GM19240 (cell line): ENCODE measurements around the gene SUN3.
"Not testable (repeated sequence)": the region's sequence is repeated elsewhere in the genome, so short reads cannot be mapped to it uniquely, and the experiment has no call there.

ENCODE experiments used
- DNase-seq: peaks from one replicate; pipeline ENCODE4 v3.0.0; 2011; ENCODE audit warnings: low spot score; ENCODE audit not compliant: insufficient read length

SUN3 gene

DNA sequence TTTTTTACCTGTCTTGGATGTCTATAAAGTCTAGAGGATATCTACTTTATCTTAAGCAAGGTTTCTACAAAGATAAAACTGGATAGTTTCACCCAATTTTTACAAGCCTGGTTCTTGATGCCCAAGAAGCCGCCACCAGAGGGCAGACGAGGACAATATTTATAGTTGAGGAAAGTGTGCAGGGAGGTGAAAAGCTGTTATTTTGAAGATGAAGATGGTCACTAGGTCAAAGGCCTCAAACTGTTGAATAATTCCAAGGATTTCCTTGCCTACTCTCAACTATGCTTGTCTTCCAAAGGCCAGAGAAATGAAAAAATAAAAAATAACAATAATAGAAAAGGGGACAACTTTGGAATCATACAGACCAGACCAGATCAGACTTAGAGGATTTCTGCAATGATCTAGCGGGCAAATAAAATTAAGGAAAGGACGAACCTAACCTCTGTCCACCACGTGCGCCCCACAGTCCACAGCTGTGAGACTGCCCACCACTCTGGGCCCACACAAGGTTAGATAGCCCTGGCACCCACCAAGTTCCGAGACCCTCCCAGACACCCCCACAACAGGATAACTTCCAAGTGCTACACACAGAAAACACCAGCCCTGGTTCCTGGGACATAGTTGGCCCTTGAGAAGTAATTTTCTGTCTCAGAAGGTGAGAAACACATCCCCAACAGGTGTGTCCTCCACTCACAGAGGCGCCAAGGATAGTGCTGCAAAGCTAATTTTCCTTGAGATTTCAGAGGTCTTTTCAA is 83.5 kb downstream of the SUN3 start:
- peak; percentile 50 for DNase-seq

DNA sequence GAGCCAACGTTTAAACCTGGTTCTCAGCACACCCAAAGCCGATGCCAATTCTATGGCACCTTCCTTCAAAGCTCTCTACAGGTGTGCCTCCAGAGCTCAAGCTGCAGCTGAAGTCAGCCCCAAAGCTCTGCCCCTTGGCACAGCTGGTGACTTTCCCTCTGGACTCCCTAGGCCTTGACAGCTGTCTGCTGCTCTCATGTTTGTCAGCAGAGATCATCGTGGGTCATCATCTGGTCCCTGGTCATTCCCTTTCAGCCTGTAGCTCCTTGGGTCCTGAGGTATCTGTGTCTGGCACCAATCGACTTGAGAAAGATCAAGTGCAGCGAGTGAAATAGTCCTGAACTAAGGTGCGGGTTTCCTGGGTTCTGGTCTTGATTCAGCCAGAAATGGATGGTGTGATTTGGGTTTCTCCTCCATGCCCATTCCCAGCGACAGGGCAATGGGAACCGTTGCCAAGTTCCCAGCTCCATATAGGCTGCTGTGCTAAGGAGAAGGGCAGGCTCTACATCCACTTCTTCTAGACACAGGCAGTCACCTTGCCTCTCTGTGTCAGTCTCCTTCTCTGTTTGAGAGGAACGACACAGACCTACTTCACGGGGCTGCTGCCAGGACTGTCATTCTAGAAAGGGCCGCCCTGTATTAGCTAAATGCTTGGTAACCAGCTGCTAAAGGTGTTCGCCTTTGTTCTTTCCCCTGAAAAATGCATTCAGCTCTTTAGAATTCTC is 84.2 kb downstream of the SUN3 start:
- DNase-seq, result no peak

- DNase-seq, result no peak
Measured at GRCh38 chr7:47943676-47944474, 85.0 kb downstream of the SUN3 start.

DNA sequence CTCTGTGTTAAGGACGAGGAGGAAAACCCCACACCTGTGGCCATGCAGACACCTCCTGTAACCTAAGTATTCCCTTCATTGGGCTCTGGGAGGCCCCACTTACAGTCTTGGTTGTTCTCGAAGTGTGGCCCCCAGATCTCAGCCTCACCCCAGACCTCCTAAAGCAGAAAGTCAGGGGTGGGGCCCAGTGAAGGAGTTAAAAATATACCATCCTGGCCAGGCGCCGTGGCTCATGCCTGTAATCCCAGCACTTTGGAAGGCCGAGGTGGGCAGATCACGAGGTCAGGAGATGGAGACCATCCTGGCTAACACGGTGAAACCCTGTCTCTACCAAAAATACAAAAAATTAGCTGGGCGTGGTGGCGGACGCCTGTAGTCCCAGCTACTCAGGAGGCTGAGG is 86.3 kb downstream of the SUN3 start:
- not testable (repeated sequence) for DNase-seq

DNA sequence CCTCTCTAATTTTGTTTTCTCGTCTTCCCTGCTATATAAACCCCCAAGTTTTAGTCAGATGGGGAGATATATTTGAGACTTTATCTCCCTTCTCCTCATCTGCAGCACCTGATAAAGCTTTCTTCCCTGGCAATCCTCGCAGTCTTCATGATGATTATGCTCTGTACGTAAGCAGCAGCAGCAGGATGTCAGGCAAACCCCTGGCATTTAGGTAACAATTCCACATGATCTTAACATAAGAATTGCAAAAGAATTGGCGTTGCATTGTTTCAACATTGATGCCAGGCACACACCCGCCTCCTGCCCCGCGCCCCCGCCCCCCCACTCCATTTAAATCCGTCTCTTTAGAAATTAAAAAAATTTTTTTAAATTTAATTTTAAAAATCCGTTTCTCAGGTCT is 86.8 kb downstream of the SUN3 start:
- DNase-seq, result no peak

GRCh38 chr7:47941136-47941844 is 87.6 kb downstream of the SUN3 start:
- DNase-seq, result no peak

- no peak for DNase-seq
Measured at GRCh38 chr7:47940088-47941013, 88.6 kb downstream of the SUN3 start.

- no peak for DNase-seq
Measured at GRCh38 chr7:47939425-47940036, 89.4 kb downstream of the SUN3 start.

DNA sequence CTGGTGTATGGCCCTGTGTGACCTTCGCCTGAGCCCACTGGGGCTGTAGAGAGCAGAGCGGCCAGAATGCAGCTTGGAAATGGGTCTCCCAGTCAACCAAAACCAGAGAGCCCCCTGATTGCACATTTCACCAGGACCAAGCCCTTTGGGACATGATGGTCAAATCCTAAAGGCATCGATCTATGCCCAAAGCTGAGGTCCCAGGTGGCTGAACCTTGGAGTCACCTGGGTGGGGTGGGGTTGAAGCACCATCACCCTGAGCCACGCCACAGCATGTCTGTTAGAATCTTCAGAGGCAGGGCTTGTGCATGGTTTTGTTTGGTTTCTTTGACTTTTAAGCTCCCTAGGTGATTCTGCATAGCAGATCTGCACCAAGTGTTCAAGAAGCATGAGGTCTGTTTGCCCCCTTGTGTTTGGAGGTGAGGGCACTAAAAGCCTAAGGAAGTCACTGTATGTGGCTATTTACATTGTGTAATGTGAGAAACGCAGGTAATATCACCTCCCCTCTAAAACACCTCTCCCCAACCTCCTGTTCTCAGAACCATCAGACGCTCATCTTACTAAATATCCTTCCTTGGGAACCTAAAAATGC is 90.2 kb downstream of the SUN3 start:
- DNase-seq, result no peak

DNA sequence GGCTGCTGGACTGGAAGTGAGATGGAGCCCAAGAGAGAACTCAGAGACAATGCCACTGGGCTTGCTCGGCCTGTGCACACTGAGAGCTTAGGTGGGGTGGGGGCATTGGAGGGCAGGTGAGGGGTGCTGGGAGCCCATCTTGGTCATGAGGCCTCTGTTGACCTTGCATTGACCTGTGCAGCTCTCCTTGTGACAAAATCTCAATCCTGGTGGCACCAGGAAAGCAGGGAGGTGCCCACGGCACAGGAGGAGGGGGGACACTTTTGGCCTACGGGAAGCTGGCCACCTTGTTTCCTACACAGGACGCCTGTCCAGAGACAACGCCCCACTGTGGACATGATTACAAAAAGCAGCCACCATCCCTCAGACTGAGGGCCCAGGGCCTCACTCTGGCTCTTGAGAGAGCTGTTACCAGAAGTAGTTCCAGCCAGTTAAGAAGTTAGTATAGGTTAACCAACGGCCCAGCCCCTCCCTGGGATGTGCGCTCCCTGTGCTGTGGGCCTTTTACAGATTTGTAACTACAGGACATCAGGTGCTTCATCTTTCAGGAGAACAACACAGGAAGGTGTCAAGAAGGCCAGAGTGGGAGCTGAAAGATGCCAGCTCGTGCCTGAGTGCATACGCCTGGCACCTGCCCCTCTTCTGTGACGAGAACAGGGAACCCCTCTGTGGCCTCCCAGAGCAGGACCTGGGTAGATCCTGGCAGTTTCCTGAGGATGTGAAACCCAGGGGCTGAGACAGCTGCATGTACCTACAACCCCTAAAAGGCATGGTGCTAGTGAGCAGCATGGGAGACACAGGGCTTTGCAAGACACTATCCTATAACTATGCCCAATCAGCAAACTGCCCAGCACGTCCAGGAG is 91.0 kb downstream of the SUN3 start:
- DNase-seq, result no peak
